ENCODE data around the gene EXOSC5.

DNA sequence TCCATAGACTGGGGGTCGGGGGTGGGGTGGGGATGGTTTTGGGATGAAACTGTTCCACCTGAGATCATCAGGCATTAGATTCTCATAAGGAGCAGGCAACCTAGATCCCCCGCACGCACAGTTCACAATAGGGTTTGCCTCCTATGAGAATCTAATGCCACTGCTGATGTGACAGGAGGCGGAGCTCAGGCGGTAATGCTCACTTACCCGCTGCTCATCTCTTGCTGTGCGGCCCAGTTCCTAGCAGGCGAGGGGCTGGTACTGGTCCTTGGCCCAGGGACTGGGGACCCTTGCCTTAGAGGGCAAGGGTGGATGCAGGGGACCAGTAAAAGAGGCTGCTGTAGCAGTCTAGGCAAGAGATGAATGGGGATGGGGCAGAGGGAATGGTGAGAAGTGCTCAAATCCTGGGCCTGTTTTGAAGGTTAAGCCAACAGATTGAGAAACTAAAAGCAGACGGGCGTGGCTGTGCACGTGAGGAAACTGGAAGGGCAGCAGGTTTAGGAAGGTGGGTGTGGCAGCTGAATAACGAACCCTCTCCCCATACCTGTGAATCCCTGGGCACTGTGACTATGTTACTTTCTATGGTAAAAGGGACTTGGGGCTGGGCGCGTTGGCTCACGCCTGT is 44.3 kb upstream of the EXOSC5 start:
- TF ChIP-seq, protein P1, sequence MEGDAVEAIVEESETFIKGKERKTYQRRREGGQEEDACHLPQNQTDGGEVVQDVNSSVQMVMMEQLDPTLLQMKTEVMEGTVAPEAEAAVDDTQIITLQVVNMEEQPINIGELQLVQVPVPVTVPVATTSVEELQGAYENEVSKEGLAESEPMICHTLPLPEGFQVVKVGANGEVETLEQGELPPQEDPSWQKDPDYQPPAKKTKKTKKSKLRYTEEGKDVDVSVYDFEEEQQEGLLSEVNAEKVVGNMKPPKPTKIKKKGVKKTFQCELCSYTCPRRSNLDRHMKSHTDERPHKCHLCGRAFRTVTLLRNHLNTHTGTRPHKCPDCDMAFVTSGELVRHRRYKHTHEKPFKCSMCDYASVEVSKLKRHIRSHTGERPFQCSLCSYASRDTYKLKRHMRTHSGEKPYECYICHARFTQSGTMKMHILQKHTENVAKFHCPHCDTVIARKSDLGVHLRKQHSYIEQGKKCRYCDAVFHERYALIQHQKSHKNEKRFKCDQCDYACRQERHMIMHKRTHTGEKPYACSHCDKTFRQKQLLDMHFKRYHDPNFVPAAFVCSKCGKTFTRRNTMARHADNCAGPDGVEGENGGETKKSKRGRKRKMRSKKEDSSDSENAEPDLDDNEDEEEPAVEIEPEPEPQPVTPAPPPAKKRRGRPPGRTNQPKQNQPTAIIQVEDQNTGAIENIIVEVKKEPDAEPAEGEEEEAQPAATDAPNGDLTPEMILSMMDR (IDR thresholded peaks at IDR 0.05; ENCODE audit: insufficient read depth, low read length, poor library complexity, severe bottlenecking), result no peak
- no peak for TF ChIP-seq EZH2phosphoT487 (conservative IDR thresholded peaks at IDR 0.05; ENCODE audit: low read length)

Measured in SU-DHL-6 (cell line).